Keratinocyte (primary cell): ENCODE results near the gene ZC2HC1B.

Experiments used
- EZH2 ChIP-seq: IDR thresholded peaks from one replicate; pipeline ENCODE4 v1.6.1; 2012; ENCODE audit warnings: inconsistent platforms, mild to moderate bottlenecking, low read length, moderate library complexity
- TF ChIP-seq, protein P1 (sequence below), 3 experiments: IDR thresholded peaks in 1 of 3; conservative IDR thresholded peaks in 1 of 3; optimal IDR thresholded peaks in 1 of 3; 2 replicates in 2 of 3; 3 replicates in 1 of 3; pipeline versions ENCODE3 to v1.5.1; 2011; ENCODE audit warnings: low read length in 3 of 3, mild to moderate bottlenecking in 3 of 3, moderate library complexity in 2 of 3, control low read depth in 1 of 3, inconsistent platforms in 1 of 3; ENCODE audit not compliant: insufficient read depth in 2 of 3; ENCODE audit errors: extremely low read depth in 1 of 3

DNA sequence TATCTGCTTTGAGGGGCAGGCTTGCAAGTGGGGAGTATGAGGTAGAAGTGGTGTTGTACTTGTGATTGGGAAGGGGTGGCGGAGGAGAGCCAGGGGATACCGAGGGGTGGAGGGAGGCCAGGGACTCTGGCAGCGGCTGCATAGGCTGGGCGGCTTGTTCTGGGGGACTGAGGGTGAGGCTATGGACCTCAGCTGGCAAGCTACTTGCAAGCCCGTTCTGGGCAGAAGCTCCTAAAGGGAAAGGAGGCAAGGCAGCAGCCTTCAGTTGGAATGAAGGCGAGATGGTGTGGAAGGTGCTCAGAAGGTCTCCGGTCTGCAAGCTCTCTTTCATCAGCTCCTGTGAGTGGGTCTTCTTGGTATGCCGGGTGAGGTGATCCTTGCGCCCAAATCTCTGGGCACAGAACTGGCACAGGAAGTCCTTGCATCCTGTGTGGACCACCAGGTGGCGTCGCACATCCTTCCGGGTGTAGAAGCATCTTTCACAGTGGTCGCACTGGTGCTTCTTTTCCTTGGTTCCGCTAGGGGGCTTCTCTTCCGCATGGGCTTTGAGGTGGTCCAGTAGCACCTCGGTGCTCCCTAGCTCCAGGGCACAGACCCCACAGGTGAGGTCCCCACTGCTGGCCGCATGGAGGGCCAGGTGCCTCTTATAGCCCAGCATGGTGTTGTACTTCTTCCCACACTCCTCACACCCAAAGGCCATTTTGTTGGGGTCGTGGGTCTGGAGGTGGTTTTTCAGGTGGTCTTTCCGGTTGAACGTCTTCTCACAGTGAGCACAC, 77.8 kb downstream of the ZC2HC1B start:
- TF ChIP-seq EZH2, result no peak
- TF ChIP-seq, protein P1, sequence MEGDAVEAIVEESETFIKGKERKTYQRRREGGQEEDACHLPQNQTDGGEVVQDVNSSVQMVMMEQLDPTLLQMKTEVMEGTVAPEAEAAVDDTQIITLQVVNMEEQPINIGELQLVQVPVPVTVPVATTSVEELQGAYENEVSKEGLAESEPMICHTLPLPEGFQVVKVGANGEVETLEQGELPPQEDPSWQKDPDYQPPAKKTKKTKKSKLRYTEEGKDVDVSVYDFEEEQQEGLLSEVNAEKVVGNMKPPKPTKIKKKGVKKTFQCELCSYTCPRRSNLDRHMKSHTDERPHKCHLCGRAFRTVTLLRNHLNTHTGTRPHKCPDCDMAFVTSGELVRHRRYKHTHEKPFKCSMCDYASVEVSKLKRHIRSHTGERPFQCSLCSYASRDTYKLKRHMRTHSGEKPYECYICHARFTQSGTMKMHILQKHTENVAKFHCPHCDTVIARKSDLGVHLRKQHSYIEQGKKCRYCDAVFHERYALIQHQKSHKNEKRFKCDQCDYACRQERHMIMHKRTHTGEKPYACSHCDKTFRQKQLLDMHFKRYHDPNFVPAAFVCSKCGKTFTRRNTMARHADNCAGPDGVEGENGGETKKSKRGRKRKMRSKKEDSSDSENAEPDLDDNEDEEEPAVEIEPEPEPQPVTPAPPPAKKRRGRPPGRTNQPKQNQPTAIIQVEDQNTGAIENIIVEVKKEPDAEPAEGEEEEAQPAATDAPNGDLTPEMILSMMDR (optimal IDR thresholded peaks at IDR 0.05 in 1 of 3, IDR thresholded peaks at IDR 0.05 in 1 of 3, conservative IDR thresholded peaks at IDR 0.05 in 1 of 3; ENCODE audit: extremely low read depth in 1 of 3, insufficient read depth in 2 of 3, low read length in 3 of 3), result peak; percentile 65 to 85 (median 75)
